DND-41 (cell line): ENCODE data around the gene EEF1A1.
A peak's percentile ranks its signal among the peaks of the same experiment; 100 is the strongest.

ENCODE experiments used
- ATAC-seq: fragments of 200-7000 bp; cut with Tn5 transposase; 3 replicates; pipeline ENCODE4 v1.9.1; 2021; ENCODE audit warnings: low read depth; ENCODE audit not compliant: insufficient read depth
- DNase-seq: peaks from one replicate; pipeline ENCODE4 v3.0.0-alpha.2; 2020
- H2AFZ ChIP-seq: 2 replicates; pipeline ENCODE4 v1.6.0; 2012; ENCODE audit warnings: low read depth, low read length
- H3K27ac ChIP-seq: 2 replicates; pipeline ENCODE4 v1.5.1; 2012; ENCODE audit warnings: low read length, inconsistent platforms
- H3K27me3 ChIP-seq: fragments of 200-600 bp; sonication (generic); 2 replicates; pipeline ENCODE4 v1.6.0; 2012; ENCODE audit warnings: low read length, mild to moderate bottlenecking, inconsistent platforms; ENCODE audit not compliant: insufficient read depth, poor library complexity
- H3K36me3 ChIP-seq: 2 replicates; pipeline ENCODE4 v1.5.1; 2012; ENCODE audit warnings: low read length, inconsistent platforms; ENCODE audit not compliant: insufficient read depth
- H3K4me1 ChIP-seq: 2 replicates; pipeline ENCODE4 v1.5.1; 2012; ENCODE audit warnings: mild to moderate bottlenecking, low read length; ENCODE audit not compliant: insufficient read depth
- H3K4me2 ChIP-seq: 2 replicates; pipeline ENCODE4 v1.6.0; 2012; ENCODE audit warnings: mild to moderate bottlenecking, moderate library complexity, low read length, inconsistent platforms; ENCODE audit not compliant: insufficient read depth
- H3K4me3 ChIP-seq, 2 experiments: fragments of 200-600 bp in 1 of 2; shearing (Covaris generic) in 1 of 2; 2 replicates each; pipeline ENCODE4 v1.5.1; 2012 to 2016; ENCODE audit warnings: inconsistent platforms in 2 of 2, low read length in 2 of 2, mild to moderate bottlenecking in 2 of 2, low read depth in 1 of 2, moderate library complexity in 1 of 2
- H3K79me2 ChIP-seq: 2 replicates; pipeline ENCODE4 v1.6.0; 2012; ENCODE audit warnings: low read length, inconsistent platforms; ENCODE audit not compliant: insufficient read depth
- H3K9ac ChIP-seq: 2 replicates; pipeline ENCODE4 v1.6.0; 2012; ENCODE audit warnings: low read depth, mild to moderate bottlenecking, inconsistent platforms, low read length, moderate library complexity
- H3K9me3 ChIP-seq: 2 replicates; pipeline ENCODE4 v1.5.1; 2012; ENCODE audit warnings: low read length, moderate library complexity, mild to moderate bottlenecking, inconsistent platforms; ENCODE audit not compliant: insufficient read depth, severe bottlenecking
- H4K20me1 ChIP-seq: 2 replicates; pipeline ENCODE4 v1.6.0; 2012; ENCODE audit warnings: low read length; ENCODE audit not compliant: insufficient read depth
- CTCF ChIP-seq: IDR thresholded peaks from 2 replicates; pipeline ENCODE4 v1.5.1; 2012; ENCODE audit warnings: borderline replicate concordance, low read length, moderate library complexity, mild to moderate bottlenecking; ENCODE audit not compliant: poor library complexity, severe bottlenecking; ENCODE audit errors: extremely low read depth
- EZH2 ChIP-seq: IDR thresholded peaks from 3 replicates; pipeline ENCODE4 v1.6.1; 2012; ENCODE audit warnings: borderline replicate concordance, low read depth, mild to moderate bottlenecking, moderate library complexity, low read length, inconsistent platforms; ENCODE audit not compliant: severe bottlenecking

The EEF1A1 gene

GRCh38 chr6:73513496-73513854, 7.4 kb downstream of the EEF1A1 start:
- Histone ChIP-seq H3K4me2 (no peak overlapping the region), H3K4me1 (peaks cover 16% of the 10 kb centered on the region), H3K36me3 (peaks cover 40% of the 10 kb centered on the region), H3K9me3 (no peaks in the 10 kb centered on the region), H3K27me3 (no peaks in the 10 kb centered on the region), H3K9ac (no peak overlapping the region), H3K4me3 (no peak overlapping the region), H2AFZ (no peak overlapping the region), H3K79me2 (peaks cover 22% of the 10 kb centered on the region), H3K27ac (no peak overlapping the region), H4K20me1 (peaks cover 34% of the 10 kb centered on the region)
- DNase-seq, result no peak
- TF ChIP-seq EZH2, result no peak
- TF ChIP-seq CTCF, result no peak
- peak; percentile 9; the same call in 2 of the 3 replicates for ATAC-seq

- Histone ChIP-seq H4K20me1 (peaks cover 22% of the 10 kb centered on the region), H2AFZ (no peak overlapping the region), H3K36me3 (peaks cover 25% of the 10 kb centered on the region), H3K79me2 (peaks cover 11% of the 10 kb centered on the region; the same call in 1 of the 2 replicates), H3K27ac (no peak overlapping the region), H3K9ac (no peak overlapping the region), H3K4me3 (no peak overlapping the region), H3K4me1 (peaks cover 7% of the 10 kb centered on the region), H3K9me3 (no peaks in the 10 kb centered on the region), H3K27me3 (no peaks in the 10 kb centered on the region), H3K4me2 (no peak overlapping the region)
- TF ChIP-seq CTCF, result no peak
- no peak for TF ChIP-seq EZH2
- ATAC-seq, result no peak
- no peak for DNase-seq
Measured at GRCh38 chr6:73511796-73512195, 9.0 kb downstream of the EEF1A1 start.

GRCh38 chr6:73509851-73510250, 11.0 kb downstream of the EEF1A1 start:
- Histone ChIP-seq H3K4me1 (no peaks in the 10 kb centered on the region), H3K9ac (no peak overlapping the region), H3K36me3 (peaks cover 6% of the 10 kb centered on the region; the same call in 1 of the 2 replicates), H3K79me2 (no peaks in the 10 kb centered on the region), H3K27me3 (no peaks in the 10 kb centered on the region), H3K4me2 (no peak overlapping the region), H3K4me3 (no peak overlapping the region), H2AFZ (no peak overlapping the region), H3K9me3 (no peaks in the 10 kb centered on the region), H3K27ac (no peak overlapping the region), H4K20me1 (peaks cover 5% of the 10 kb centered on the region; the same call in 1 of the 2 replicates)
- TF ChIP-seq CTCF, result no peak
- no peak for TF ChIP-seq EZH2
- ATAC-seq, result no peak
- DNase-seq, result no peak

GRCh38 chr6:73508776-73509175, 12.1 kb downstream of the EEF1A1 start:
- TF ChIP-seq EZH2, result no peak
- Histone ChIP-seq H3K27ac (no peak overlapping the region), H3K4me1 (no peaks in the 10 kb centered on the region), H3K36me3 (peaks cover 12% of the 10 kb centered on the region; the same call in 1 of the 2 replicates), H3K9me3 (no peaks in the 10 kb centered on the region), H4K20me1 (peaks cover 5% of the 10 kb centered on the region; the same call in 1 of the 2 replicates), H3K4me3 (no peak overlapping the region), H3K4me2 (no peak overlapping the region), H3K27me3 (no peaks in the 10 kb centered on the region), H3K79me2 (no peaks in the 10 kb centered on the region), H3K9ac (no peak overlapping the region), H2AFZ (no peak overlapping the region)
- DNase-seq, result no peak
- ATAC-seq, result no peak
